Neural cell (in vitro differentiated cells): ENCODE results near the gene MAGI2.

Experiments used
- EP300 ChIP-seq: fragments of 450-650 bp; conservative IDR thresholded peaks from 2 replicates; pipeline ENCODE4 v1.6.1; 2014; ENCODE audit warnings: antibody characterized with exemption, mild to moderate bottlenecking, moderate library complexity; ENCODE audit not compliant: poor library complexity, severe bottlenecking
- EZH2 ChIP-seq: fragments of 200-600, 300-800 bp; shearing (Covaris generic), sonication (generic); IDR thresholded peaks from 2 replicates; pipeline ENCODE4 v1.6.1; 2014; ENCODE audit warnings: antibody characterized with exemption, low read length, borderline replicate concordance, mild to moderate bottlenecking; ENCODE audit not compliant: insufficient read depth, poor library complexity, severe bottlenecking
- POLR2AphosphoS5 ChIP-seq: IDR thresholded peaks from 2 replicates; pipeline ENCODE4 v1.6.1; 2012
- TAF1 ChIP-seq: IDR thresholded peaks from 2 replicates; pipeline ENCODE4 v1.6.1; 2012; ENCODE audit warnings: low read depth
- TF ChIP-seq, protein P1 (sequence below): fragments of 450-650 bp; IDR thresholded peaks from 2 replicates; pipeline ENCODE4 v1.5.1; 2014; ENCODE audit warnings: antibody characterized with exemption, mild to moderate bottlenecking, moderate library complexity; ENCODE audit not compliant: poor library complexity, severe bottlenecking

DNA sequence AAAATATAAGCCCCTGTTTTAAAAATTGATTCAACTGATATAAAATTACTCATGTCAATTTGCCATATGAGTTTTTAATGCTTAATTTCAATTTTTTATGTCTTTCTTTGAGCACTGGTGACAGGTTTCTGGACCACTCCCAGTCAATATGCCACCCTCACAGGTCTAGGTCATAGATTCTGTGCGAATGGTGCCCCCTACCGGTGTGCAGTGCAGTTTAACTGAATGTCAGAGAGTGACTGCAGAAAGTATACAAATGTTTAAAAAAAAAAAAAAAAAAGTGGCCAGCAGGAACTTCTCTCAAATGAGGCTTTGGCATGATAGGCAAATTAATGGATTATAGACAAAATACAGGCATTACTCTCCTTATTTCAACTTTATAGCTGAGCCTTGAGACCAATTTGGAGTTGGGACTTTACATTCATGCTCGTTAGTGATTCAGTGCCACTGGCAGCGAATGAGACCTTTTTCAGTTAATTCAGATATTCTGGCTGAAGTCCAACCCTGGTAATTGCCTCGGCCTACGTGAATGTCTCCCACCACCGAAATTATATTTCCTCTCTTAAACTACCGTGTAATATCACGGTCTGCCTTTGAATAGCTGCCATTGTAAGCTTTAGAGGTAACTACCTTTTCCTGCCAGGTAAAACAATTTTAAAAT, 1227.3 kb downstream of the MAGI2 start:
- TF ChIP-seq, protein P1, sequence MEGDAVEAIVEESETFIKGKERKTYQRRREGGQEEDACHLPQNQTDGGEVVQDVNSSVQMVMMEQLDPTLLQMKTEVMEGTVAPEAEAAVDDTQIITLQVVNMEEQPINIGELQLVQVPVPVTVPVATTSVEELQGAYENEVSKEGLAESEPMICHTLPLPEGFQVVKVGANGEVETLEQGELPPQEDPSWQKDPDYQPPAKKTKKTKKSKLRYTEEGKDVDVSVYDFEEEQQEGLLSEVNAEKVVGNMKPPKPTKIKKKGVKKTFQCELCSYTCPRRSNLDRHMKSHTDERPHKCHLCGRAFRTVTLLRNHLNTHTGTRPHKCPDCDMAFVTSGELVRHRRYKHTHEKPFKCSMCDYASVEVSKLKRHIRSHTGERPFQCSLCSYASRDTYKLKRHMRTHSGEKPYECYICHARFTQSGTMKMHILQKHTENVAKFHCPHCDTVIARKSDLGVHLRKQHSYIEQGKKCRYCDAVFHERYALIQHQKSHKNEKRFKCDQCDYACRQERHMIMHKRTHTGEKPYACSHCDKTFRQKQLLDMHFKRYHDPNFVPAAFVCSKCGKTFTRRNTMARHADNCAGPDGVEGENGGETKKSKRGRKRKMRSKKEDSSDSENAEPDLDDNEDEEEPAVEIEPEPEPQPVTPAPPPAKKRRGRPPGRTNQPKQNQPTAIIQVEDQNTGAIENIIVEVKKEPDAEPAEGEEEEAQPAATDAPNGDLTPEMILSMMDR = no peak
- no peak for TF ChIP-seq EP300
- no peak for TF ChIP-seq TAF1
- TF ChIP-seq EZH2 = no peak
- TF ChIP-seq POLR2AphosphoS5 = no peak
